Activated T-helper 2 cell treated with anti-CD3 and anti-CD28 coated beads, Interferon-gamma antibody, Interleukin-2, Interleukin-4, amounts not matched to agents 10 μg/mL and 5 μg/mL and 100 μg/mL, durations not matched to agents 14 hours and 24 hours and 36 hours (primary cell): ENCODE measurements around the gene STMP1. TPM values are rescaled to one million over a fixed set of nuclear protein-coding genes. Genes with fewer than 3 reads are reported as not detected.
"Not testable (repeated sequence)": the region's sequence is repeated elsewhere in the genome, so short reads cannot be mapped to it uniquely, and the experiment has no call there.

Experiments
- DNase-seq: peaks from one replicate; pipeline ENCODE4 v3.0.0; 2021; ENCODE audit warnings: low spot score
- H3K27ac Mint-ChIP-seq: one replicate; pipeline ENCODE4 v1.8.0; 2021; ENCODE audit warnings: mixed read lengths
- H3K27me3 Mint-ChIP-seq: one replicate; pipeline ENCODE4 v1.8.0; 2021; ENCODE audit warnings: low read depth, mixed read lengths
- H3K36me3 Mint-ChIP-seq: one replicate; pipeline ENCODE4 v1.8.0; 2021; ENCODE audit warnings: low read depth, mixed read lengths
- H3K4me1 Mint-ChIP-seq: one replicate; pipeline ENCODE4 v1.8.0; 2021; ENCODE audit warnings: low read depth, mixed read lengths
- H3K4me3 Mint-ChIP-seq: one replicate; pipeline ENCODE4 v1.8.0; 2021; ENCODE audit warnings: low read depth, mild to moderate bottlenecking, moderate library complexity, mixed read lengths
- H3K9me3 Mint-ChIP-seq: one replicate; pipeline ENCODE4 v1.8.0; 2021; ENCODE audit warnings: mixed read lengths
- intact Hi-C: fragments of 100-400 bp; cut with micrococcal nuclease; formaldehyde crosslinking; loops from one replicate; pipeline ENCODE4 v1.15.1; 2023
- total RNA-seq: library from RNA; stranded (reverse); gene quantifications from 2 replicates; pipeline ENCODE4 v1.2.3, GENCODE V29; 2022

Gene STMP1
- total RNA-seq, 1 donor from 2014 or later, result 25.1 TPM

DNA sequence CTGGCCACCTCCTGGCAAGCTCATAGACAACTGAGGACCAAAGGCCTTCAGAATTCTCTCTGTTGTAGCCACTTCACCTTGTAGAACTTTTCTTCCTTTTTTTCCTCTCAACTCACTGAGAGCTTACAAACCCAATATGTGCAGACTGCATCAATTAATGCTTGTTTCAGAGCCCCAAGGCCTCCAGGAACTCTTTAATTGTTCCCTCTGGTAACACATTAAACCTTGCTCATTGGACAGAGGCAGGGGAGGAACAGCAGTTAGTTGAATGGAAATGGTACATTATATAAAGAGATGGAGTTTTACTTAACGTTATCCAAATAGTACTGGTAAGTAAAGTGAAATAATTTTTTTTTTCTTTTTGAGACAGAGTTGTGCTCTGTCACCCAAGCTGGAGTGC is 25.2 kb downstream of the STMP1 start:
- H3K4me1 Mint-ChIP-seq, result no peaks in the 10 kb centered on the region
- intact Hi-C loops, result no loop called here
- H3K36me3 Mint-ChIP-seq, result no peaks in the 10 kb centered on the region
- no peak overlapping the region for H3K4me3 Mint-ChIP-seq
- H3K9me3 Mint-ChIP-seq, result no peaks in the 10 kb centered on the region
- DNase-seq, result no peak
- no peaks in the 10 kb centered on the region for H3K27me3 Mint-ChIP-seq
- no peak overlapping the region for H3K27ac Mint-ChIP-seq

DNA sequence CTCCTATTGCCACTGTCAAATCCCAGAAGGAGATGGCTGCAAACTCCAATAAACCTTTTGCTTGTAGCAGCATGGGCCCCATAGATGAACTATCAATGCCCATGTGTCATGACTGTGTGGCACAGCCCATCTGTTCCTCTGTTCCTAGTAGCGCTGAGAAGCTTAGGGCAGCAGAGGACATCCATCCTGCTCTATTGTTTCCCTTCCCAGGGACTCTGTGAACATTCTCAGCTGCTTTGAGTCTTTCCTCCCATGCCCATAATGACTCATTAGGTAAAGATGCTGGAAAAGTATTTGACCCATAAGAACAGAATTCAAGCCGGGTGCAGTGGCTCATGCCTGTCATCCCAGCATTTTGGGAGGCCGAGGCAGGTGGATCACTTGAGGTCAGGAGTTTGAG is 28.3 kb downstream of the STMP1 start:
- intact Hi-C loops, result no loop called here
- Mint-ChIP-seq H3K4me3 (no peak overlapping the region), H3K27me3 (no peaks in the 10 kb centered on the region), H3K9me3 (no peaks in the 10 kb centered on the region), H3K4me1 (no peaks in the 10 kb centered on the region), H3K36me3 (no peaks in the 10 kb centered on the region), H3K27ac (no peak overlapping the region)
- no peak for DNase-seq

DNA sequence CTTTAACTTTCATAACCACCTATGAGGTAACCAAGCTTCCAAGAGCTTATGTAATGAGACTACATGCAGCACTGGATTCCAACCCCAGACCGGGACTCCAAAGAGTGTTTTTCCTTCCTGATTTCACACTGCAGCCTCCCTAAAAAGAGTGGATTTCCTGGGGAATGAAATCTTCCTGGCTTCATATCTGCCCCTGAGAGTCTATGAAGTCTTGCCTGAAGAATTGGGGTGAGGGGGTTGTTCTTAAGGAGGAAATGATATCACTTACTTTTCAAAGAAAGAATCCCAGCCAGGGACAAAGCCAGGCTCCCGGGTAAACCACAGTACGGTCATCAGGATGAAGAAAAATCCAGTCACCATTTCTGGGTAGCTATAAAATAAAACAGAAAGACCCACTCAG is 29.7 kb downstream of the STMP1 start:
- Mint-ChIP-seq H3K4me1 (no peaks in the 10 kb centered on the region), H3K4me3 (no peak overlapping the region), H3K27me3 (no peaks in the 10 kb centered on the region), H3K27ac (no peak overlapping the region), H3K9me3 (no peaks in the 10 kb centered on the region), H3K36me3 (no peaks in the 10 kb centered on the region)
- intact Hi-C loops, result no loop called here
- DNase-seq, result no peak

DNA sequence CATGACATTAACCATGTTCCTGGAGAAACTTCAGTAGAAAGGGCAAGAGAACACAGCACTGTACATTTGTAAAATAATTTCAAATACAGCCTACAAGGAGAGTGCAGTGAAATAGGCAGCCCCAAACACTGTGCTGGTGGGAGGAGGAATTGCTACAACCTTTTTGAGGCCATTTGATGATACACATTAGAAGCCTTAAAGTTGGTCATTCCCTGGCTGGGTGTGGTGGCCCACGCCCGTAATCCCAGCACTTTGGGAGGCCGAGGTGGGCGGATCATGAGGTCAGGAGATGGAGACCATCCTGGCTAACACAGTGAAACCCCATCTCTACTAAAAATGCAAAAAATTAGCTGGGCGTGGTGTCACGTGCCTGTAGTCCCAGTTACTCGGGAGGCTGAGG is 30.3 kb downstream of the STMP1 start:
- H3K9me3 Mint-ChIP-seq, H3K4me3 Mint-ChIP-seq, H3K36me3 Mint-ChIP-seq, H3K27me3 Mint-ChIP-seq, H3K27ac Mint-ChIP-seq, intact Hi-C loops, DNase-seq, H3K4me1 Mint-ChIP-seq: not testable (repeated sequence)

DNA sequence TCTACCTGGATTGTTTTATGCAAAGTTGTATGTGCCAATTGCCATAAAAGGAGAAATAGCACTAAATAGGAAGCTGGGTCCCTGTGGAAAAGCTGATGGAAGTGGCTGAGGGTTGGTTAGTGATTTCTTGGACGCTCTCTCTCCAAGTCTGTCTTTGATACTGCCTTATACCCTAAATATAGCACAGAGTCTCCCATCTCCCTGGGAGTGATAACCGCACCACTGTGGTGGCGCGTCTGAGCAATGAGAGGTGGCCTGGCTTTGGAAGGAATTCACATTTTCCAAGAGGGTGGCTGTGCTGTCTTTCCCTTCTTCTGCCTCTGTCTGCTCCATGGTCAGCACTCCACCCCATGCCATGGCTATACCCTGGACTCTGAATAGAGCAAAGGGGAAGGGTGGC is 31.2 kb downstream of the STMP1 start:
- Mint-ChIP-seq H3K36me3 (no peaks in the 10 kb centered on the region), H3K4me3 (no peak overlapping the region), H3K4me1 (no peaks in the 10 kb centered on the region), H3K27me3 (no peaks in the 10 kb centered on the region), H3K9me3 (no peaks in the 10 kb centered on the region), H3K27ac (no peak overlapping the region)
- DNase-seq, result no peak
- intact Hi-C loops, result no loop called here

DNA sequence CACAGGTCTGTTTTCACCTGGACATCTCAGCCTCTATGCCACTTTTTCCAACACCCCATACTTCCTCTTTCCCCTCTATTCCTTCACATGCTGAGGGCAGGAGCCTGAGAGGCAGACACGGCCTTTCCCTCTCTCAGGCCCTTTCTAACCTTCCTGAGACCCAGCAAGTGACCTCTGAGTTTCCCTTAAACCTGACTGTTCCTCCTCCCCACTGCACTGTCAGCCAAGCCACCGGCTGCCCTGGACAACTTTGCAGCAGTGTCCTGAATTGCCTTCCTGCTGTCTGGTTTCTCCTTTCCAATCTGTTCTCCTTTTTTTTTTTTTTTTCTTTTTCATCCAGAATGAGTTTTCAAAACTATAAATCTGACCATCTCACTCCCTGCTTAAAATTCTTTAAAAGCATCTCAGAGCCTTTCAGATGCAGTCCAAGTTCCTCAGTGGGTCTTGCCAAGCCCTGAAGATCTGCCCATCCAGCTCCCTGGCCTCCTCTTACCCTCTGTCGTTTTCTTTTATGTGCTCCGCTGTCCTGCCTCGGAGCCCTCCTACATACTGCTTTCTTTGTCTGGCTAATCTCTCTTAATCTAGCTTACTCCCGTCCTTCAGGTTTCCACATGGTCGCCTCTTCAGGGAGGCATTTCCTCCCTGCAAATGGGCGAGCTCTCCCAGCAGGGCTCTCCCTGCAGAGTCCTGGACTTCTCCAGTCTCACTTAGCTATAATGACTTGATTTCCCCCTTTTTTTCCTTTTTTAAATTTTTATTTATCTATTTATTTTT is 35.1 kb downstream of the STMP1 start:
- intact Hi-C loops, result no loop called here
- Mint-ChIP-seq H3K27me3 (no peaks in the 10 kb centered on the region), H3K4me3 (no peak overlapping the region)

DNA sequence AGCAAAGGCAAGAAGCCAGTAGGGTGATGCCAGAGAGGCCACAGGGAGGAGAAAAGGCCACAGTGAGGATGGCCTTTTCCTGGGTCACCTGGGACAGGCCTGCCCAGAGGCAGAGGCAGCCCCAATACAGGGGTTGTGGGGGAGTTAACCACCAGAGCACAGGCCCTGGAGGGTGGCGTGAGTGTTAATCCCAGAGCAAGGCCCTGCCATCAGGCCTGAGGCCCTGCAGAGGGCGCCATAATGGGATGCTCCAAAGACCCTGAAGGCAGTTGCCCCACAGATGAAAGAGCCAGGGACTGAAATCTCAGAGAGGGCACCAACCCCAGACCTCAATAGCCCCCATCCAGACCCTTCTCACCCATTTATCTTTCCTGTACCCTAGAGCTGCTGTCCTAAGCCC is 41.8 kb downstream of the STMP1 start:
- Mint-ChIP-seq H3K4me1 (no peaks in the 10 kb centered on the region), H3K27ac (no peak overlapping the region), H3K9me3 (no peaks in the 10 kb centered on the region), H3K4me3 (no peak overlapping the region), H3K27me3 (no peaks in the 10 kb centered on the region), H3K36me3 (no peaks in the 10 kb centered on the region)
- intact Hi-C loops, result no loop called here
- DNase-seq, result no peak

More for the DNA sequence above, 35.1 kb downstream of the STMP1 start:
- no peaks in the 10 kb centered on the region for H3K4me1 Mint-ChIP-seq
- no peak overlapping the region for H3K27ac Mint-ChIP-seq
- no peaks in the 10 kb centered on the region for H3K36me3 Mint-ChIP-seq
- no peaks in the 10 kb centered on the region for H3K9me3 Mint-ChIP-seq
- no peak for DNase-seq

DNA sequence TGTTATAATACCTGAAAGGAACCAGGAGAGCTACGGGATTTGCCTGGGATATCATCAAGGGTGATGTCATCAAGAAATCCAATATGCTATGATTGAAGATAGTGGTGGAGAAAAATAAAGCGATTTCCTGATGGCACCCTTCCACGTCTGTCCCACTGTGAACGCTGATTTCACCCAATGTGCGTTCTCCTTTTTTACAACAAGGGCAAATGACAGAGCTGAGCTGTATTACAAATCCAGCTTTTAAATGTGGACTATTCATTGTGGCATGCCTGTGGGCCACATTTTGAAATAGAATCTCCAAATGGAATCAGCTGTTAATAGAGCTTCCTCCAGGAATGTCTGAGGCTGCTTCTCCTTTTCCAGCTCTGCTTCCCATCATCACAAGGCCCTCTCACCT is 42.4 kb downstream of the STMP1 start:
- Mint-ChIP-seq H3K27me3 (no peaks in the 10 kb centered on the region), H3K4me3 (no peak overlapping the region), H3K4me1 (no peaks in the 10 kb centered on the region), H3K9me3 (no peaks in the 10 kb centered on the region), H3K27ac (no peak overlapping the region), H3K36me3 (no peaks in the 10 kb centered on the region)
- intact Hi-C loops, result no loop called here
- no peak for DNase-seq

DNA sequence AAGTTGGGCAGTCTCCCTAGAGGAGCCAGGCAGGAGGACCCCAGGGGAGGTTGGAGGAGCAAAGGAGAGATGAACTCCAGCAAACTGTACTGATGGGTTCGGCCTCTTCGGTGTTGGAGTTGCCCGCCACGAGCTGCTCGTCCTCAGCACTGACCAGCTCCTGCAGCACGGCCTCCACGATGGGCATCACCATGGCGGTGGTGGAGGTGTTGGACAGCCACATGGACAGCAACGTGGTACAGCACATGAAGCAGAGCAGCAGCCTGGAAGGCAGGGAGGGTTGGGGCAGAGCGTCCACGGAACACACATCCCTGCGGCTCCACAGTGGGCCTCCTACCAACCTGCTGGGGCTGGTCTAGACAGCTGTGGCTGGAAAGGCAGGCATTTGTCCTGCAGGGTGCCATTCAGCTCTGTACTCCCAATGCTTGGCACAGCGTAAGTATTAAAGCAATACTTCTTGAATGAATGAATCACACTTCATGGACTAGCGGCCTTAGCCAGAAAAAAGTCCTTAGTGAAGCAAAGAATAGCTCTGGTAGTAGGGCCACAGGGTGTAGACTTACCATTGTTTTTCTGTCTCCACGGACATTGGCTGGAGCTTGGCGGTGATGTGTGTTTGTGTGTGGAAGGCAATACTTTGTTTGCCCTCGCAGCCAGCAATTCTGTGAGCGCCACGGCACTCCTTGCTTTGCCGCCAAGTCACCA is 43.9 kb downstream of the STMP1 start:
- H3K4me1 Mint-ChIP-seq, result no peaks in the 10 kb centered on the region

DNA sequence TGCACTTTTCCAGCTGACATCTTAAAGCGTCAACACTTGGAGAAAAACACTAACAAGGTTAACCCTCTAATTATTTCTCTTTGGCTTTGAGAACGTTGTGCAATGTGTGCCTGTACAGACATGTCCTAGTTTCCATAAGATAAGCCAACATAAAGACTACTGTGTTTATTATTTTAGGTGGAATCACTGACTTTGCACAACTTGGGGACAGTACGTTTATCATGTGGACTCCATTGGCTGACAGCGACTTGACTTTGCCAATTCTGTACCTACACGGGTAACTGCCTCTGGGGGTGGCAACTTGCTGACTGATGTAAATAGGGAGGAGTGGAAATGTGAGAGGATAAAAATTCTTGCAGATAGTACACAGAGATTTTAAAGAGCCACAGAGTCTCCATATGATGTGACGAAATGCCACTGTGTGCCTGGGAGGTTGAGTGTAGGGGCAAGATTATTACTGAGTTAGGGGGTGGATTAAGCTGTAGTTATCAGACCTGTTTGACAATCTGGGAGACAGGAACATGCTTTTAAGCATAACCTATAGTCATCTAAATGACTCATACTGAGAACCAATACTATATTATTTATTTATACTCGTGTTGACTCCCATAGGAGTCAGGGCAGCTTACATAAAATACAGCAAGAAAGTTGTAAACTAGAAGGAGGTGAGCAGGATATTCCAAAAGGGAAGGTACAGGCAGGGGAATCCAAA is 44.7 kb downstream of the STMP1 start:
- intact Hi-C loops, result no loop called here
- Mint-ChIP-seq H3K9me3 (no peaks in the 10 kb centered on the region), H3K4me3 (no peak overlapping the region), H3K36me3 (no peaks in the 10 kb centered on the region), H3K27ac (no peak overlapping the region), H3K27me3 (no peaks in the 10 kb centered on the region), H3K4me1 (no peaks in the 10 kb centered on the region)
- DNase-seq, result no peak

More for the DNA sequence above, 43.9 kb downstream of the STMP1 start:
- Mint-ChIP-seq H3K36me3 (no peaks in the 10 kb centered on the region), H3K9me3 (no peaks in the 10 kb centered on the region), H3K27me3 (no peaks in the 10 kb centered on the region), H3K4me3 (no peak overlapping the region), H3K27ac (no peak overlapping the region)
- DNase-seq, result no peak
- intact Hi-C loops, result no loop called here

DNA sequence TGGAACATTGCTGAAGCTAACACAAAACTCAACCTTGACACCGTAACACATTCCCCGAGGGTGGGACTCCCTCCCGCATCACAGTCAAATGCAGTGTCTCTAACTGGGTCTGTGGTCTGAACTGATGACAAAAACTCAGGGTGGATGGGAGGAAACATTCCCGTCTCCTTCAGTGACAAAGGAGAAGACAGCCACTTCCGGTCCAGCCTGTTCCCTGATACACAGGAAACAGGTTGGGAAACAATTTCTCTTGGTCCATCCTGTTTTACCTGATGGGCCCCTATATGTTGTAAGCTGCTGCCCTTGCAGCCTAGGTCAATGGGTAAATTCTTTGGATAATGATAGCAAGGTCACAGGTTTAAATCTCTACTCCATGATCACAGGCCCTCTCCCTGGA is 45.3 kb downstream of the STMP1 start:
- H3K9me3 Mint-ChIP-seq, result no peaks in the 10 kb centered on the region
- H3K27me3 Mint-ChIP-seq, result no peaks in the 10 kb centered on the region
- no peak overlapping the region for H3K4me3 Mint-ChIP-seq
- H3K36me3 Mint-ChIP-seq, result no peaks in the 10 kb centered on the region
- intact Hi-C loops, result no loop called here
- no peak for DNase-seq
- H3K27ac Mint-ChIP-seq, result no peak overlapping the region
- no peaks in the 10 kb centered on the region for H3K4me1 Mint-ChIP-seq

DNA sequence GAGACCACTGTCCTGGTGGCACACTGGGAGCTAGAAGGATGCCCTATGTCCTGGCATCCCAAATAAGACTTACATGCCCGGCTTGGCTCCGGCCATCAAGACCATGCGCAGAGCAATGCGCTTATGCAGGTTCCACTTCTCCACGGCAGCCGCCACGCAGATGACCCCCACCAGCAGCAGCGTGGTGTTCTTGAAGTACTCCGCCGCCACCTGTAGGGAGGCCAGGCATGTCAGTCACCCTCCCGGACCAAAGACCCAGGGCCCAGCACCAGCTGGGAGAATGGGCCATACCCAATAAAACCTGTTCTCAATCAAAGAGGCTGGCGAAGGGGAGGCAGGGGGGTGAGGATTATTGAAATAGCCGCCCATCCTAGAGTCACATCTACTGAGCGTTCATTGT is 45.7 kb downstream of the STMP1 start:
- Mint-ChIP-seq H3K4me1 (no peaks in the 10 kb centered on the region), H3K27ac (no peak overlapping the region), H3K36me3 (no peaks in the 10 kb centered on the region), H3K4me3 (no peak overlapping the region), H3K9me3 (no peaks in the 10 kb centered on the region), H3K27me3 (no peaks in the 10 kb centered on the region)
- intact Hi-C loops, result no loop called here
- DNase-seq, result no peak

DNA sequence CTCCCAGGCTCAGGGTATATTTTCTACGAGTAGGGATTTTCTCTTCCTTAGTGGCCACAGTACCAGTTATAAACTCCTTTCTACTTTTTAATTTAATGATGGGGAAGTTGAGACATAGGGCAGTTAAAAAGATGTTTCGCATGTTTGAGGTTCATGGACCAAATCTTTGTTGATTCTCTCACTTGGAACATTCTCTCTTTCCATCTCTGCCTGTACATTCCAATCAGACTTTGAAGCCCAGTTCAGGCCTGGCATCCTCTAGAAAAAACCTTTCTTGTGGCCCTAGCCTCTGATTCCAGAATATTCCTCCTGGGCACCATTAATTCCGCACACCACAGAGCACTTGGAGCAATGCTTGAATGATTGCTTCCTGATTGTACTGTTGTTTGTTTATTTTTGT is 47.2 kb downstream of the STMP1 start:
- no peak overlapping the region for H3K27ac Mint-ChIP-seq
- no peak overlapping the region for H3K4me3 Mint-ChIP-seq
- H3K4me1 Mint-ChIP-seq, result no peaks in the 10 kb centered on the region
- no peak for DNase-seq
- H3K36me3 Mint-ChIP-seq, result no peaks in the 10 kb centered on the region
- no peaks in the 10 kb centered on the region for H3K9me3 Mint-ChIP-seq
- no peaks in the 10 kb centered on the region for H3K27me3 Mint-ChIP-seq
- intact Hi-C loops, result no loop called here
